NOMO-1 treated with dmso at 0.1 percent for 144 hours (cell line): ENCODE data around the gene POLR3K.
"Not testable (repeated sequence)": the region's sequence is repeated elsewhere in the genome, so short reads cannot be mapped to it uniquely, and the experiment has no call there.

Experiments
- DNase-seq: peaks from one replicate; lab custom pipeline; 2025; ENCODE audit not compliant: unreplicated experiment; lab: John Stamatoyannopoulos, UW

POLR3K gene

DNA sequence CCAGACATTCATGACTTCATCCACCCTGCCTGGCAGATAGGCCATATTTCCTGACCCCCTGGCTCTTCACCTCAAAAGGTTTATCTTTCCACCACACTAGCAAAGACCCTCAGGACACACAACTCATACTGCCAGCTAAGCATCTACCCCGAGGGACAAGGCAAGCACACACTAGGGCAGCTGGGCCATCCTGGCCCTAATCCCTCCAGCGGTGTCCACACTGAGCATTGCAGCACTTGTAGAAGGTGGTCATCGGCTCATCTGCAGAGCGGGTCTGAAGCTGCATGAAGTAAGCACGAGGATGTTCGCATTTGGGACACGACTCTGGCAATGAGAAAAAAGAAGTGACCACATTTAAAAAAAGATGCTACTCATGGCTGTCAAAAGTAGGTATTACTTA, 6.2 kb downstream of the POLR3K start:
- DNase-seq = no peak

DNA sequence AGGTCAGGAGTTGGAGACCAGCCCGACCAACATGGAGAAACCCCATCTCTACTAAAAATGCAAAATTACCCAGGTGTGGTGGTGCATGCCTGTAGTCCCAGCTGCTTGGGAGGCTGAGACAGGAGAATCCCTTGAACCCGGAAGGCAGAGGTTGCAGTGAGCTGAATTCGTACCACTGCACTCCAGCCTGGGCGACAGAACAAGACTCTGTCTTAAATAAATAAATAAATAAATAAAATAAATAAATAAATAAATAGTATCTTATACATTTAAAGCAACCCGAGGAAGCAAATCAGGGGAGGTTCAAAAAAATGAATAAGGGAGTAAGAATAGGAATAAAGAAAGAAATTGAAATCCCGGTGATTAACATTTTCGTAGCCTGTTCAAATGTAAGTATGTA, 6.9 kb downstream of the POLR3K start:
- not testable (repeated sequence) for DNase-seq

DNA sequence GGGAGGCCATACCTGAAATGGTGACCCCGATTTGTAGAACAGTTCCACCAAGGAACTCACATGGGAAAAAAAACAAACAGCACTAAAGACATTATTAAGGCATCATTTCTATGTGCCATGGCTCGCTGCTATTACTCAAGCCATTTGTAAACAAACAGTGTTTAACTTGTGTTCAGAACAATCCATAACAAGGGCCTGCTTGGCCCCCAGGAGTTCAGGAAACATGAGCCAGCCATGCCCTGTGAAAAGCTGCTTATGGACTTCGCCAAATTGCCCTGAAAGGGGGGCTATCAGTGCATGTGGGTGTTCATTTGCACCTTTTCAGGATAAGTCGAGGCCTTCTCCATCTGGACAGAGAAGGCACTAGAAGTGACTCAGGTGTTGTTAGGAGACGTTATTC, 8.0 kb downstream of the POLR3K start:
- DNase-seq = no peak

DNA sequence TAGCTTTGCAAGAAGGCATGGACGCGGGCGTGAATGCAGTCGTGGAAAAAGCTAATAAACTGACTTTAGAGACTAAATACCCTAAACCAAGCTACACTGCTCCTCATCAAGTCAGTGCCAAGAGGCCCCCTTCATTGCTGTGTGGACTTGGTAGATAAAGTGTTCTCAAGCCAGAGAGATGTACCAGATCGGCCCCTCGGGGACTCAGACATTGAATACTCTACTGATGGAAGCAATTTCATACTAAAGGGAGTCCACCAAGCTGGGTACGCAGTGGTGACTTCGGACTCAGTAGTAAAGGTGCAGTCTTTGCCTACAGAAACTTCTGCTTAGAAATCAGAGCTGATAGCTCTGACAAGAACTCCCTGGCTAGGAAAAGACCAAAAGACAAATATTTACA, 8.8 kb downstream of the POLR3K start:
- DNase-seq = no peak

DNA sequence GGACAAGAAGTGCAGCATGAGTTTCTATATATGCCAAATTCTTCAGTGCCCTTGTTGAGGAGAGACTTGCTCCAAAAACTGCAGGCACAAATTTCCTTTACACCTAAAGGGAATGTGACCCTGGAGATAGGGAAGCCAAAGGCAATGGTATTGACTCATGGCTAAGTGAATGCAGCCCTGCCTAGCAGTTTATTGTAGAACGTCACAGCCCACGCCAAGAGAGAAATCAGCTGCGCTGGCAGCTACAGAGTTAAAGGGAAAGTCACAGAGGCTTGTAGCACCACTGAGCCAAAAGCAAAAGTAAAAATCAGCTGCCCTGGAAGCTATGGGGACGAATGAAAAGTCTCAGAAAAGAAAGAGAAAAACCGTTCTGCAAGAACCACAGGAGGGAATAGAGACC, 10.1 kb downstream of the POLR3K start:
- no peak for DNase-seq

DNA sequence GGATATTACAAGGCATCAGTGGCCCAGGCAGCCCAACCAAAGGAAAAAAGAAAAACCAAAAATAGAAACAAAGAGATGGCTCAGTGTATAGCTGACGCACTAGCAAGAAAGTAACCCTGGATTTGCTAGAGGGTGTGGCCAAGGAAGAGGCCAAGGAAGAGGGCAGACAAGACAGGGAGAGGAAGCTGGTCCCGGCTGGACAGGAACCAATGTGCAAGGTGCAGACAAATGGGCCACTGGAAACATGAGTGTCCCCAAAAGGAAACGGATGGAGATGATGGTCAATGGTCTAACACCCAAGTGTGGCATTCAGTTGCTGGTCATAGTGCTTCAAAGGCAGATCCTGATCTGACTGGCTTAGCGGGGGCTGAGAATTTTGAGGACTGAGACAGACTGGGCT, 10.7 kb downstream of the POLR3K start:
- DNase-seq = no peak

DNA sequence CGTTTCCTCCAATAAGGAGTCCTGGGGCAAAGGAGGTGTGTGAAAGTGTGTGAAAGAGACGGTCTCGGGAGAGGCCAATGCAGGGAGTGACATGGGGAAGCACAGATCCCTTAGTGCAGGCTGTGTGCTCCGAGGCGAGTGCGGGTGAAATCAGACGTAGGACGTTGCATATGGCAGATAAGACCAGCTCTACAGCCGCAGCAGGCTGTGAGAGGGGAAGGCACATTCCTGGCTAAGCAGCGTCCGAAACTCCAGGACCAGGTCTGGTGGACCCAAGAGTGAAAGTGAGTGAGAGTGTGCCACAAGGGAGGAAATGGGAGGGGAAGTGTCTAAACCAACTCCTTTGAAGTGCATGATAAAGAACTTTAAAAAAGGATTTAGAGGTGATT, 11.3 kb downstream of the POLR3K start:
- DNase-seq = no peak

DNA sequence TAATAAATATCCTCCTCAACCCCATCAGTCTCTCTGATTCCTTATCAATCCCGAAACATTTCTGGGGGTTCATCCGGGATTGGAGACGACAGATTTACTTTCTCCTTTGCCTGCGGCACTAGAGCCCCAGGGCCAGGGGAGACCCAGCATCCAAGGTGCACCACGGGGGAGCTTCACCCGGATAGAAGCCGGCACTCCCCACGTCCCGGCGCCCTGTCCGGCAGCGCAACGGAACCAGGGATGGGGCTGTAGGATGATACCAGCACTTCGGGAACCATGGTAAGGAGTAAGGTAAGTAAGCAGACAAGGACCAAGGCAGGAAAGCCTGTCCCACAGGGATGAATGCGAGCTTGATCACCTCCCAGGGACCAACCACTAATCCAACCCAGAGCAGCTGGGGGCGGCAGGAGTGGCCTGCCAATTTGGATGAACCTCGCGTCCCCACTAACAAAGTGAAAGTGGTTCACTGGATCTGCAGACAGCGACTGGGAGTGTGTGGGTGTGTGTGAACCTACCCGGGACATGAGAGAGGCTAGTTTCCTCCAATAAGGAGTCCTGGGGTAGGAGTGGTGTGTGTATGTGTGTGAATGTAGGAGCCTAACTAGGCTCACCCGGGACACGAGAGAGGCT, 11.9 kb downstream of the POLR3K start:
- DNase-seq = no peak

DNA sequence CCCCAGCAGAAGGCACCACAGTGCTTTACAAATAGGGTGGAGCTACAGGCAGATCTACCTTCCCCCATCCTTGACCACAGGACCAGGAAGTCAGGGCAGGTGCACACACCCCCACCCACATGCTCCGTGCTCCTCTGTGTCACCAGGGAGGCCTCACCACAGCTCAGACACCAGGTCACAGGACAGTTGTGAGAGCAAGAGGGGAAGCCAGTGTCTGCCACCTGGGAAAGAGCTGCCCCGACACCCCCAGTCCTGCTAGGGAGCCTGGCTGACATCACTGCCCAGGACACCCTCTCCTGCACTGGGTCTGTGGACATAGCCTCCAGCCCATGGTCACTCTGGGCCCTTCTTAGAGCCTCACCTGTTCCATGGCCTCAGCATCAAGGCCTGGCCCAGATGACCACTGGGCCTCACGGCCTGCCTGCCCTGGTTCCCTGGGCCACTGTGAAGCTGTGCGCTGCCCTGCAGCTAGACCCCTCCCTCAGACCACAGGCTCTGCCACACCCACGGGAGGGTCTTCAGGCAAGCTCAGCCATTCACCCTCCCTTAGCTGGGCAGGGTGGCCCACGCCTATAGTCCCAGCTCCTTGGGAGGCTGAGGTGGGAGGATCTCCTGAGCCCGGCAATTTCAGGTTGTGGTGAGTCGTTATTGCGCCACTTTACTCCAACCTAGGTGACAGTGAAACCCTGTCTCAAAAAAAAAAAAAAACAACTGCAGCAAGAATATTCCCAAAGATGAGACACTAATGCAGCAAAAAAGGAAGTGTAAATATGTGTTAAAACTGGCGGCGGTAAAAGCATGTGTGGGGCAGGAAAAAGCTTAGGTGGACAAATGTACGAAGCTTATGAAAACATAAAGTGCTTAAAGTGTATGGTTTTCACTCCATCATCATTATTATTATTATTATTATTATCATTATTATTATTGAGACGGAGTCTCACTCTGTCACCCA, 14.2 kb downstream of the POLR3K start:
- DNase-seq = peak; percentile 46

DNA sequence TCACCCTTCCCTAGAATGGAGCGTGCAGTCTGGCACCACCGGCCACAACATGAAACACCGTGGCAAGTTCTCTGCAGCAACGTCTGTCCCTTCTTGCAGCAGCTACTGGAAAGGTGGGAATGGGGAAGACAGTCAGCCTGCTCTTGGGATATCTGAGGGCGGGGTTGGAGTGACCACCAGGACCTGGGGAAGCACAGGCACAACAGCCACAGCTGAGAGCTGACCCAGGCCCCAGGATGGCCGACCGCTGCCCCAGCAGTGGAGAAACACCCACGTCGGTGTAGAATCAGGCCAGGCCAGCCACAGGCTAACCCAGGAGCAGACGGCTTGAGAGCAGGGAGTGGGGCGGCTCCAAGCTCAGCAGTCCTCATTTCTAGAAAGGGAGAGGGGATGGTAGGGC, 15.2 kb downstream of the POLR3K start:
- DNase-seq = not testable (repeated sequence)

DNA sequence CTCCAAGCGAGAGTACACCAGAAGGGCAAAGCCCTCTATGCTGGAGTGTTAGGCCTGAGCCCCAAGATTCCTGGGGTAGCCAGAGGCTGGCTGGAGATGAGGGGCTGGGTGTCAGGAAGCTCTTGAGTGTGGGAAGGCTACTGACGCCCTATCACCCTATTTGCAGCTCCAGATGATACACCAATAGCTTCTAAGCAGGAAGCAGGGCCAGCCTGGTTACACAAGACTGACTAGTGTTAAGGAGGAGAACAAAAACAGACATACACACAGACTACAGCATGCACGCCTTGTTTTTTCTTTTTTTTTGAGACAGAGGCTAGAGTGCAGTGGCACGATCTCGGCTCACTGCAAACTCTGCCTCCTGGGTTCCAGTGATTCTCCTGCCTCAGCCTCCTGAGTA, 15.9 kb downstream of the POLR3K start:
- DNase-seq = peak; percentile 6

DNA sequence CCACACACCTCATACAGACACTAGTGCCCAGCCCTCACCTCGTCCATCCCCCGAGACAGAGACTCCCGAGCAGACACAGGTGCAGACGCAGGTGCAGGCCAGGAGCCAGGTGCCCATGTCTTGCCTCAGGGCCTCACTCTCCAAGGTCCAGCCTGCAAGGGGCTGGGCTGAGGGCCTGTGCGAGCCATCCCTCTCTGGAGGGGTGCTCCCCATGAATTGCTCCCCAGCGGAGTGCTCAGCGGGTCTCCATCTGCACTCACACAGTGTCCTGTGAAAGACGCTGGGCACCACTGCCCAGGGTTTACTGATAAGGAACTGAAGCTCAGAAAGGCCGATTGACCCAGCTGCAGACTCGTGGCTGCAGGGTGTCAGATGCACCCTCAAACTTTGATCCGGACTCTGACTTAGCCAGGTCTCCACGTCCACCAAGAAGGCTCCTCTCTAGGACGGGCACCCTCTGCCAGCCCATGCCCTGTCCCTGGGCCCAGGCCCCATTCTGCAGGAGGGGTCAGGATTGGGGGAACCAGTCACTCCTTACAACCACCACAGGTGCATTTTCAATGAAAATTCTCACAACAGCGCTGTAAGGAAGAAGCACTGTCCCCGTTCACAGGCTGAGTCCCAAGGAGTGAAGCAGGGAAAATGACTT, 16.9 kb downstream of the POLR3K start:
- DNase-seq = no peak

DNA sequence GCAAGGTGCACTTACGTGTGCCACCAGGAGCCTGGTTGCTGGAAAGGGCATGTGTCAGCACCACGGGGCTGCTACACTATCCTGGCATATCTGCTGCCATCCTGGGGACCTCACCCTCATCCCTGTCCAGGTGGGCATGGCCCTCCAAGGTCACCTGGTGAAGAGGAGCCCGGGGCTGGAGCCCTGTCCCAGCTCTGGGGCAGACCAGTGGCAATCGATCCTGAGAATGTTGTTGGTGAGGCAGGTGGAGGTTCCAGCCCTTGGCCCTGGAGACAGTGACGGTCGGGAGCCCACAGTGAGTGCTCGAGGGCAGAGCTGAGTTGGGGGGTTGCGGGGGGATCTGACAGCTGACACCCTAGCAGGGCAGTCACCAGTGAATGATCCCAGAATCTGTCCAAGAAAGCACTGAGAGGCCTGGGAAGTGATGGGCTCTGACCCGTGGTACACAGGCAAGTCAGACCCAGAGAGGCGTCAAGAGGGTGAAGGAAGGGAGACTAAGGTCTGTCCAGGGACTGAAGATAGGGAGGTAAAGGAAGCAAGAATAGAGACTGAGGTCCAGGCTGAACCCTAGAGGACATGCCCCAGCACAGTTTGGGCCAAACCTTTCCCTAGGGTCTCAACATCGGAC, 17.6 kb downstream of the POLR3K start:
- no peak for DNase-seq

DNA sequence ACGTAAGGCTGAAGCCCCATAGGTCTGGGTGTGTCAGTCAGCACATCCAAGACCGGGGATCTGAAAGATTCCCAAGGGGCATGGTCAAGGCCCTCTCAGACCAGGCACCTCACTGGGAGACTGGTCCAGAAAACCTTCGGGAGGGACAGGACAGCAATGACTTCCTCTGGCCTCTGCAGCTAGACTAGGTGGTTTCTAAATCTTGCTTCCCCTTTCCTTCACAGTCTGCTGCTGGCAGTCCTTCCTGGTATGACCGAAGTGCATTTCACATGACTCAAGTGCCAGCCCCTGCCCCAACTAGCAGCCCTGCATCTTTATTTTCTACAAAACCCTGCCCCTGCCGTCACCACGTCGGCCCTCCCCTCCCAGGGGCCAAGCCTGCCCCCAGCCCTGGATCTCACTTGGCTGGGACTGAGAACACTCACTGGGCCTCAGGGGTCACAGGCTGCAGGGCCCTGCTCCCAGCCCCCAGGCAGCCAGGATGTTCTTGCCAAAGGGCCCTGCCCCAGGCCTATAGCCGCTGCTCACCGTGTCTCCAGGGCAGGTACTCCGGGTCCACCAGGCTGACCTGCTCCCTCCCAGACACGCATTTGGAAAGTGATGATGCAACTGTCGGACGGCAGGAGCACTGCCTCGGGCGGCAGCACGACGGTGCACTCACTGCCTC, 18.3 kb downstream of the POLR3K start:
- DNase-seq = peak; percentile 68

DNA sequence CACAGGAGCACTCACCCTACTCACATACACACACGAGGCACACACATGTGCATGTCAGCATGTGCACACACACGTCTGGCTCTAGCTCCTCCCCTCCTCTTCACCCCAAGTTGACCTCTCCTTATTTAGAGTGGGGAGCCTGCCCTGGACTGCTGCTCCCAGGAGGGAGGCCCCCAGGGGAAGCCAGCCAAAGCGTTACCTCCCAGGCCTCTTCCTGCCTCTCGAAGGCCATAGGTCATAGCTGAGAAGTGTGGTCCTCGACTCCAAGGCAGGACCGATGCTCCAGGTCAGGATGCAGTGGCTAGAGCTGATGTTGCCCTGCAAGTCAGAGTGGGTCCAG, 18.8 kb downstream of the POLR3K start:
- DNase-seq = no peak

DNA sequence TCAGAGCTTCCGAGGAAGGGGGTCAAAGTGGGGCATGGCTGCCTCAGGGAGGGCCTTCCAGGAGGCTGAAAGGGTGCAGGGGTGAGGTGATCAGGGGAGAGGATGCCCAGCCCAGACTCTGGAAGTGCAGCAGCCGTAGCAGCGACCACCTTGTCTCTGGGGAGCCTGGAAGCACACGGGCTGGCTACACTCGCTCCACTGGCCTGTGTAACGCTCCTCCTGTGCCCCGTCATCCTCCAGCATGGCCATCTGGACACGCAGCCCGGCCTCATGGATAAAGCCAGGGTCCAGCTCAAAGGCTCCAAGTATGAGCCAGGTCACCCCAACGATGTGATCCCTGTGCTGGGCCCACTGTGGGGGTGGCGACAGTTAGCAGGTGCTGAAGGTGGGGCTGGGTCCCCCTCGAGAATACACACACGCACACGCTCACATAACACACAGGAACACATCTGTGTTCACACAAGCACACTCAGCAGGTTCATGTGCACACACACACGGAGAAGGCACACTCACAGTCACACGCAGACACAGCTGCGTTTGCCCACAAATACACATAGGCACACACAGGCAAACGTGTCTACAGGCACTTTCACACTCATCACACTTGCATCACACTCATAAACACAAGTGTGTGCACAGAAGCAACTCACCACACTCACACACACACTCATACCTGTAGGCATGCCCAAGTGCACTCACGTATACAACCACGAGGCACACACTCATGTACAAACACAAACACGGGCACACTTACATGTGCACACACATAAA, 19.3 kb downstream of the POLR3K start:
- no peak for DNase-seq

DNA sequence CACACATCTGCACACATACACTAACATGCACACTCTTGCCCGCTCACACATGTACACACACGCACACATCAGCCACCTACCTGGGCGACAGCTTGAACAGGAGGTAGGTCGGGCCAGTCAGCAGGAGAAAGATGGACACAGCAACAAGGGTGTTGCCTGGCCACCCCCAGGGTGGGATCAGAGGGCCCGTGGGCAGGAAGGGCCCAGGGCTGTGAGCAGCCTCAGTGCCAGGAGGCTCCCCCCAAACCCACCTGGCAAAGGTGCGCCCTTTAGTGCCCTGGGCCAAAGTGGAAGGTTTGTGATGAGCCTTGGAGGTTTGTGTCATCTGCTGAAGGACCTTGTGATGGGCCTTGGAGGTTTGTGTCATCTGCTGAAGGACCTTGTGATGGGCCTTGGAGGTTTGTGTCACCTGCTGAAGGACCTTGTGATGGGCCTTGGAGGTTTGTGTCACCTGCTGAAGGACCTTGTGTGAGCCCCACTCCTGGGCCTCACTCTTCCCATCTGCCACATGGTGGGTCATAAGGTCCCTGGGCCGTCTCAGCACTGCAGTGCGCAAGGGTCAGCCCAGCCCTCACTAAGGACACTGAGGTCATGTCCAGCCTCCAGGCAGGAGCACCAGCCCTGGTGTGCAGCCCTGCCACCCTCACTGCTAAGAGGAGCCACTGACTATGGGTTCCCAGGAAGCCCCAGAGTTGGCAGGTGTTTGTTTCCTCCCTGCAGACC, 20.1 kb downstream of the POLR3K start:
- not testable (repeated sequence) for DNase-seq

DNA sequence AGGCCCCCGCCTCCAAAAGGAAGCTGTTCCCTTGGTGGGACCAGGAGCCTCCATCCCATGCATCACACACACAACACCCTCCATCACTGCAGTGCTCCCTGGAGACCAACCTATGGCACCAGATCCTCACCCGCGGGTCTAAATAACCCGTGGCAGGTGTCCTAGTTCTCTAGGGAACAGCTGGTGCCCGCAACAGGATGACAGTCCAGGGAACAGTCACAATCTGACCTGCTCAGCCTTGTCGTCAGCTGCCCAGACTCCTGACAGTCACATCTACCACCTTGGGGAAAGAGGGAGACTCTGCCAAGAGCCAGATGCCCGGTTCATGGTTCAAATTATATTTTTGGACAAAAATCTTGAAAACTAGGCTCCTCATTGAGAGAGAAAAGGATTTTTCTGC, 22.8 kb downstream of the POLR3K start:
- DNase-seq = not testable (repeated sequence)

DNA sequence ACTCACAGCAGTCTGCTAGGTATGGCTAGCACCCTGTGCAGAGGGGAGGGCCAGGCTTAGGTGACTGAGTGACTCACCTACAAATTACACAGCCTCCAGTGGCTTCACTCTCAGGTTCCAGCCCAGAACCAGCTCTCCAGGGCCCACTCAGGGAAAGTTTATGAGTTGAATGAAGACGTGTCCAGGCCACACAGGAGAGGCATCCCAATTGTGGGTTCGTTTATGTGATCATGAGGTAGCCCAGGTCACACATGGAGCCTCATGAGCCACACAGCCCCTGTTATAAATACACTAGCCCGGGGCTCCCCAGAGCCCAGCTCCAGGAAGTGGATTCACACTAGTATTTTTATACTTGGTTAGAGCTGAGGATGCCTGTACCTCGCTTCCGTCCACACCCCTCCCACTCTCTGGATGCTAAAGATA, 27.5 kb downstream of the POLR3K start:
- DNase-seq = not testable (repeated sequence)

DNA sequence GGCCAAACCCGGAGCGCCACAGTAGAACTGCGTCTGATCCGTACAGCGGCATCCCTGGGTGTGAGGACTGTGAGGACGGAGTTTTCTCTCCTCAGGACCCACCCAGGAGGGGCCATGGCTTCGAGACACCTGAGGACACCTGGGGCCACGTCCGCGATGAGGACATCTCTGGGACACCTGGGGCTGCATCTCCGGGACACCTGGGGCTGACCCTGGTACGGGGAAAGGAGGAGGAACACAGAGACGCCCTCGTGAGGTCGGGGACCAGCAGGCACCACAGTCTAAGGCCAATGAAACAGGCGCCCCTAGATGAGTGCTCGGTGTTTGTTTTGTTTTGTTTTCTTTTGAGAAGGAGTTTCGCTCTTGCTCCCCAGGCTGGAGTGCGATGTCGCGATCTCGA, 29.3 kb downstream of the POLR3K start:
- DNase-seq = not testable (repeated sequence)
